Measurements from ENCODE around the gene RPL37.
"Not testable (repeated sequence)": the region's sequence is repeated elsewhere in the genome, so short reads cannot be mapped to it uniquely, and the experiment has no call there.

Gene RPL37

DNA sequence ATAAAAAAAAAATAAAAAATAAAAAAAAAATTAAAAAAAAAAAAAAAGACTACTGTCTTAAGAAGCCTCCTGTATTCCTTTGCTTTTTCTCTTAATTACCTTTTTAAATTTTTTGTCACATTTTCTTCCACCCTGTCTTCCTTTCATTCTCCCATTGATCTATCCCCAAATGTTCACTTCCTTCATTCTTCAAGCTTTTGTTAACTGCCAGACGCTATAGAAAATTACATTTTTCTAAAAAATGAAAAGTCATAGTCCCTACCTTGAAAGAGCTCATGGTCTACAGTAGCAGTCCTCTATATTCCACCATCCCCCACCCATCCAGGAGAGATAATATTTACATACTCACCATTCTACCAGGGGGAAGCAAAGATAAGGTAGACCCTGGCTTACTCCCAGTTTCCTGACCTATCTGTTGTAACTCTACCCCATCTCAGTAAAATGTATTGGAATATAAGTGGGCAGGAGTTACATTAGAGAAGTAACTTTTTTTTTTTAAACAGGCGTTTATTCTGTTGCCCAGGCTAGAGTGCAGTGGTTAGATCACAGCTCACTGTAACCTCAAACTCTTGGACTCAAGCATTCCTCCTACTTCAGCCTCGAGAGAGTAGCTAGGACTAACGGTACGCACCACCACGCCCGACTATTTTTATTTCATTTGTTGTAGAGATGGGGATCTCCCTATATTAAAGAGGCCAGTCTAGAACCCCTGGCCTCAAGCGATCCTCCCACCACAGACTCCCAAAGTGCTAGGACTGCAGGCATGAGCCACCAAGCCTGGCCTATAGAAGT lies 33.1 kb downstream of the RPL37 start:
- no peak overlapping the region for H3K4me3 ChIP-seq (ENCODE audit: low read depth, low read length)
- TF ChIP-seq, protein P1, sequence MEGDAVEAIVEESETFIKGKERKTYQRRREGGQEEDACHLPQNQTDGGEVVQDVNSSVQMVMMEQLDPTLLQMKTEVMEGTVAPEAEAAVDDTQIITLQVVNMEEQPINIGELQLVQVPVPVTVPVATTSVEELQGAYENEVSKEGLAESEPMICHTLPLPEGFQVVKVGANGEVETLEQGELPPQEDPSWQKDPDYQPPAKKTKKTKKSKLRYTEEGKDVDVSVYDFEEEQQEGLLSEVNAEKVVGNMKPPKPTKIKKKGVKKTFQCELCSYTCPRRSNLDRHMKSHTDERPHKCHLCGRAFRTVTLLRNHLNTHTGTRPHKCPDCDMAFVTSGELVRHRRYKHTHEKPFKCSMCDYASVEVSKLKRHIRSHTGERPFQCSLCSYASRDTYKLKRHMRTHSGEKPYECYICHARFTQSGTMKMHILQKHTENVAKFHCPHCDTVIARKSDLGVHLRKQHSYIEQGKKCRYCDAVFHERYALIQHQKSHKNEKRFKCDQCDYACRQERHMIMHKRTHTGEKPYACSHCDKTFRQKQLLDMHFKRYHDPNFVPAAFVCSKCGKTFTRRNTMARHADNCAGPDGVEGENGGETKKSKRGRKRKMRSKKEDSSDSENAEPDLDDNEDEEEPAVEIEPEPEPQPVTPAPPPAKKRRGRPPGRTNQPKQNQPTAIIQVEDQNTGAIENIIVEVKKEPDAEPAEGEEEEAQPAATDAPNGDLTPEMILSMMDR (conservative IDR thresholded peaks at IDR 0.05; ENCODE audit: low read depth, low read length) = no peak
- DNase-seq (ENCODE audit: low read depth) = no peak

DNA sequence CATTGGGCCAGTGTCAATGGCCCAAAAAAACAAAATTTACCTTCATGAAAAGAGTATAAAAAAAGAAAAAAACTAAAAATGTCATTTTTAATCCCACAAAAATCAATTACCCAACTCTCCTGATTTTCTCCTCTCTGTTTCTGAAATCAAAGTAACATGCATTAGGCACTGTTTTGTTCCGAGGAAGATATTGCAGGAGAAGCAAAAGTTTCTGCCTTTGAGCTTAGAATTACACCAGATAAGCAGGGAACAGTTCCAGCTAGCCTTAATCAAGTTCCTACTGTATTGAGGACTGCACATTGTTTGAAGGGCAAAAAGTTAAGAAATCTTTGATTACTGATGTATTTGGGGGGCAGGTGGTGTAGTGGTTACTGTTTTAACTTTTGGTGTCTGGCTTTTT lies 35.8 kb downstream of the RPL37 start:
- H3K4me3 ChIP-seq (ENCODE audit: low read depth, low read length) = peak overlapping the region; percentile 94
- TF ChIP-seq, protein P1 (conservative IDR thresholded peaks at IDR 0.05; ENCODE audit: low read depth, low read length) = no peak
- peak; percentile 29 for DNase-seq (ENCODE audit: low read depth)

DNA sequence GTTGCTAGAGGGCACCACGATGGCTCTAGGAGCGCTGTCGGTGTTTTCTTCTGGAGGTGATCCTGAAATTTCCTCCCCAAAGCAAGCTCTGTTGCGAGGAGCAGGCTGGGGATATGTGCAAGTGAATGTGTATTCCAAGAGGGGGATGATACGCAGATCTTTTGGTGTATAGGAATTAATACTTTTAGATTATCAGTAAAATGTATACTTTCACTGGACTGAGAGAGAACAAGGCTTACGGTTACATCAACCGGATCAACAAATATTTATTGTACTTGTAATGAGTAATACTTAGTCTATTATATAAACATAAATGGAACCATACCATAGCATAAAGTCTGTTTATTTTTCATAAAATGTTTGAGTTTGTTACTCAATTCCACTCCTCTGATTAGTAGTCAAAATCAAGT lies 36.2 kb downstream of the RPL37 start:
- peak overlapping the region; percentile 94 for H3K4me3 ChIP-seq (ENCODE audit: low read depth, low read length)
- TF ChIP-seq, protein P1 (conservative IDR thresholded peaks at IDR 0.05; ENCODE audit: low read depth, low read length) = peak; percentile 43
- DNase-seq (ENCODE audit: low read depth) = no peak

DNA sequence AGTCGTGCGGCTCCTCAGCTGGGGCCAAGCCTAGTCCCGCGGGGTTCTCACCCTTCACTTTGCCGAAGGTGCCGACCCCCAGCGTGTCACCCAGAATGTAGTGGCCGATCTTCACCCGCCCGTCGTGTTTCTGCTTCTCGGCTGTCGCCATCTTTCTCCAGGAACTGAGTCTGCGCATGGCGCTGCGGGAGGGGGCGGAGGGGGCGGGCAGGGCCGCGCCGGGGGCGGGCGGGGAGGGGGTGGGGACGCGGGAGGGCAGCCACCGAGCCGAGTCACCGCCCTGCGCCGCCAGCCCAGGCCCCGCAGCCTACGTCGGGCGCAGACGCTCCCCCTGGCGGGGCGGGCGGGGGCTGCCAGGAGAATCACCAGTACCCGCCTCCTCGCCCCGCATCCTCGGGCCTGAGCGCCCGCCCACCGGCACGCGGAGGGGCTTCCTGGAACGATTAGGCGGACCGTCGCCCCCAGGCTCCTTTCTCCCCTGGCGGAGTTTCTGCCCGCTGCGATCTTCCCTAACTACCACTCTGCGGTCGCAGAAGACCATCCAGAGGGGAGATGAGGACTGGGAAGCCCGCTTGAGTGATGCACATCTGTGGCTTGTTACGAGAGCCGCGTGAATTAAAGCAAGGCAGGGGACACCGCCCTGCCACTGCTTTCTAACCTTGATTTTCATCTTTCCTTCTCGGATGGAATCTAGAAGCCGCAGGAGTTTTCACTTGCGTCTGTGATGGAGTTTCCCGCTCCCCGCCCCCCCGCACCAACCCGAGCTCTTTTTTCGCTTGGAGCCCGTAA lies 36.8 kb downstream of the RPL37 start, which contains the start of gene PRKAA1:
PRKAA1 (minus strand) TSS at position 363 of the 789 bp plus-strand sequence; CDS start at position 178, 185 bp downstream.
- TF ChIP-seq, protein P1 (conservative IDR thresholded peaks at IDR 0.05; ENCODE audit: low read depth, low read length) = peak; percentile 49
- peak; percentile 89 for DNase-seq (ENCODE audit: low read depth)
- peak within 1 kb of the TSS; percentile 94 for H3K4me3 ChIP-seq (ENCODE audit: low read depth, low read length)

DNA sequence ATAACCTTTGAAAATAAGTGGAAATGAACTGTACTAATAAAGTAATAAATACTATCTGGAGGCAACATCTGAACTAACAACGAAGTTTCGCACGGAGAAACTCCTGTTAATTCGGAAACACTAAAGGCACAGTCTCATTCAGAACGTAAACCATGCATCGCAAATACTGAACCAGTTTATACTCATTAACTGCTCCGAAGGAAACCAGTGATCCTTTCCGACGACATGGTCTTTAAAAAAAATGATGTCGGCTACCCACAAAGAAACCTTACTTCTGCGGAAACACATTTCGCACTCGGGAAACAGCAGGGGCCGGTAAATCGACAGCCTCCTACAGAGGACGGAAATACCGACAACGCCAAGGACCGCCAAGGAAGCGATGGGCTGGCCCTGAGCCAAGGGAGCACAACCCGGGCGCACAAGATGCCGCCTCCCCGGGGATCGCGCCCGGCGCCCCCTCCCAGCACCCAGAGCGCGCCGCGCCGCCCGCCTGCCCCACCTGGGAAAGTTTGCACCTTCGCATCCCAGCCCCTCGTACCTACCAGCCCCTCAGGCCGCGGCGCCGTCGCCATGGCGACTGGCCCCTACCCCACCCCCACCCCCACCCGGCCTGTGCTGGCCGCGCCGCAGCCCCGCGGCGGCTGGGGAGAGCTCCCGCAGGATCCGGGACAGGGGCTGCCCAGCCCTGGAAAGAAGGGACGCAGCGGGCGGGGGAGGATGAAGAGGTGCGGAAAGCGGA lies 37.6 kb downstream of the RPL37 start:
- TF ChIP-seq, protein P1 (conservative IDR thresholded peaks at IDR 0.05; ENCODE audit: low read depth, low read length) = no peak
- H3K4me3 ChIP-seq (ENCODE audit: low read depth, low read length) = peak overlapping the region; percentile 94
- DNase-seq (ENCODE audit: low read depth) = peak; percentile 86

DNA sequence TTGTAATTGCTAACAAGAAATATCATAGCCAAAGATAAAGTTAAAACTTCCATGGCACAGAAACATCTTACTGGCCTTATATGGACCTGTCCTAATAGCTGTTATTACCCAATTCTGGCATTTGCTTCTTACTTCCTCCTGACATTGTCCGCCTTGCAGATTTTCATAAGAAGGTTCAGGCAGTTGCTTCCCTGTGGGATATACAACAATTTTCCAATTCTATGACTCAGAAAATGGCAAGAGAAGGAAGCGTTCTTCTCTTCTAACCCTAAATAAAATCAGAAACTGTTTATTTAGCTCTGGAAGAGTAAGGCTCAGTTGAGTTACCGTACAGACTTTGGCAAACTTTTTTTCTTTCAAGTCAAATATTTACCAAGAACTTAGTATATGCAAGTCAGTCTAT lies 38.5 kb downstream of the RPL37 start:
- DNase-seq (ENCODE audit: low read depth) = peak; percentile 68
- TF ChIP-seq, protein P1 (conservative IDR thresholded peaks at IDR 0.05; ENCODE audit: low read depth, low read length) = no peak
- peak overlapping the region; percentile 94 for H3K4me3 ChIP-seq (ENCODE audit: low read depth, low read length)

DNA sequence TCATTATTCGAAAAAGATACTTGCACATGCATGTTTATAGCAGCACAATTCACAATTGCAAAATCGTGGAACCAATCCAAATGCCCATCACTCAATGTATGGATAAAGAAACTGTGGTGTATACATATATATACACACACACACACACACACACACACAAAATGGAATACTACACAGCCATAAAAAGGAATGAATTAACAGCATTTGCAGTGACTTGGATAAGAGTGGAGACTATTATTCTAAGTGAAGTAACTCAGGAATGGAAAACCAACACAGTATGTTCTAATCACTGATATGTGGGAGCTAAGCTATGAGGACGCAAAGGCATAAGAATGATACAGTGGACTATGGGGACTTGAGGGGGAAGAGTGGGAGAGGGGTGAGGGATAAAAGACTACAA lies 40.1 kb downstream of the RPL37 start:
- DNase-seq (ENCODE audit: low read depth); H3K4me3 ChIP-seq (ENCODE audit: low read depth, low read length): not testable (repeated sequence)

DNA sequence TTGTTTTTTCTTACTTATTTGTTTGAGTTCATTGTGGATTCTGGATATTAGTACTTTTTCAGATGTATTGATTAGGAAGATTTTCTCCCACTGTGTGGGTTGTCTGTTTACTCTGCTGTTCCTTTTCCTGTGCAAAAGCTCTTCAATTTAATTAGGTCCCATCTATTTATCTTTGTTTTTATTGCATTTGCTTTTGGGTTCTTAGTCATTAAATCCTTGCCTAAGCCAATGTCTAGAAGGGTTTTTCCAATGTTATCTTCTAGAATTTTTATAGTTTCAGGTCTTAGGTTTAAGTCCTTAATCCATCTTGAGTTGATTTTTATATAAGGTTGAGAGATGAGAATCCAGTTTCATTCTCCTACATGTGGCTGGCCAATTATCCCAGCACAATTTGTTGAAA lies 40.7 kb downstream of the RPL37 start:
- not testable (repeated sequence) for H3K4me3 ChIP-seq (ENCODE audit: low read depth, low read length); DNase-seq (ENCODE audit: low read depth)

DNA sequence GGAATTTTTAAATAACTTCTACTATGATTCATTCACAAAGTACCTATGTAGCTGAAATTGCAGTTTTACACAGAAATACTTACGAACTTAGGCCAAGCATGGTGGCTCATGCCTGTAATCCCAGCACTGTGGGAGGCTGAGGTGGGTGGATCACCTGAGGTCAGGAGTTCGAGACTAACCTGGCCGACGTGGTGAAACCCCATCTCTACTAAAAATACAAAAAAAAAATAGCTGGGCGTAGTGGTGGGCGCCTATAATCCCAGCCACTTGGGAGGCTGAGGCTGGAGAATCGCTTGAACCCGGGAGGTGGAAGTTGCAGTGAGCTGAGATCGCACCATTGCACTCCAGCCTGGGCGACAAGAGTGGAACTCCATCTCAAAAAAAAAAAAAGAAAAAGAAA lies 42.3 kb downstream of the RPL37 start:
- H3K4me3 ChIP-seq (ENCODE audit: low read depth, low read length); DNase-seq (ENCODE audit: low read depth): not testable (repeated sequence)

Data from choroid plexus epithelial cell (primary cell).